Activated naive CD8-positive, alpha-beta T cell treated with anti-CD3 and anti-CD28 coated beads, Interleukin-2, amount 10 ng/mL, durations not matched to agents 7 days and 5 days (primary cell): ENCODE results near the gene PHLDB2. TPM values are rescaled to one million over a fixed set of nuclear protein-coding genes. Genes with fewer than 3 reads are reported as not detected.

Experiments used
- ATAC-seq: fragments of 150-1000 bp; cut with Tn5 transposase; one replicate; pipeline ENCODE4 v1.10.0; 2021; ENCODE audit warnings: low read depth, moderate library complexity
- POLR2A ChIA-PET: fragments of 350-600 bp; sonication (Branson Sonifier 250); formaldehyde crosslinking; loops from one replicate; lab custom pipeline; 2021; ENCODE audit warnings: antibody characterized with exemption; lab: Charles Lee
- DNase-seq: peaks from one replicate; pipeline ENCODE4 v3.0.0; 2021
- H3K27ac Mint-ChIP-seq: one replicate; pipeline ENCODE4 v1.8.0; 2022; ENCODE audit warnings: mild to moderate bottlenecking, mixed read lengths
- H3K27me3 Mint-ChIP-seq: one replicate; pipeline ENCODE4 v1.8.0; 2022; ENCODE audit warnings: mild to moderate bottlenecking, moderate library complexity, mixed read lengths
- H3K36me3 Mint-ChIP-seq: one replicate; pipeline ENCODE4 v1.8.0; 2021; ENCODE audit warnings: mild to moderate bottlenecking, mixed read lengths
- H3K4me1 Mint-ChIP-seq: one replicate; pipeline ENCODE4 v1.8.0; 2021; ENCODE audit warnings: mixed read lengths
- H3K4me3 Mint-ChIP-seq: one replicate; pipeline ENCODE4 v1.8.0; 2022; ENCODE audit warnings: mild to moderate bottlenecking, moderate library complexity, mixed read lengths
- H3K9me3 Mint-ChIP-seq: one replicate; pipeline ENCODE4 v1.8.0; 2021; ENCODE audit warnings: mixed read lengths
- total RNA-seq, 2 experiments: library from RNA; stranded (reverse); gene quantifications; one replicate each; pipeline ENCODE4 v1.2.3, GENCODE V29; 2021

PHLDB2 gene
- total RNA-seq, 2 experiments from 2014 or later: 5.1 TPM

DNA sequence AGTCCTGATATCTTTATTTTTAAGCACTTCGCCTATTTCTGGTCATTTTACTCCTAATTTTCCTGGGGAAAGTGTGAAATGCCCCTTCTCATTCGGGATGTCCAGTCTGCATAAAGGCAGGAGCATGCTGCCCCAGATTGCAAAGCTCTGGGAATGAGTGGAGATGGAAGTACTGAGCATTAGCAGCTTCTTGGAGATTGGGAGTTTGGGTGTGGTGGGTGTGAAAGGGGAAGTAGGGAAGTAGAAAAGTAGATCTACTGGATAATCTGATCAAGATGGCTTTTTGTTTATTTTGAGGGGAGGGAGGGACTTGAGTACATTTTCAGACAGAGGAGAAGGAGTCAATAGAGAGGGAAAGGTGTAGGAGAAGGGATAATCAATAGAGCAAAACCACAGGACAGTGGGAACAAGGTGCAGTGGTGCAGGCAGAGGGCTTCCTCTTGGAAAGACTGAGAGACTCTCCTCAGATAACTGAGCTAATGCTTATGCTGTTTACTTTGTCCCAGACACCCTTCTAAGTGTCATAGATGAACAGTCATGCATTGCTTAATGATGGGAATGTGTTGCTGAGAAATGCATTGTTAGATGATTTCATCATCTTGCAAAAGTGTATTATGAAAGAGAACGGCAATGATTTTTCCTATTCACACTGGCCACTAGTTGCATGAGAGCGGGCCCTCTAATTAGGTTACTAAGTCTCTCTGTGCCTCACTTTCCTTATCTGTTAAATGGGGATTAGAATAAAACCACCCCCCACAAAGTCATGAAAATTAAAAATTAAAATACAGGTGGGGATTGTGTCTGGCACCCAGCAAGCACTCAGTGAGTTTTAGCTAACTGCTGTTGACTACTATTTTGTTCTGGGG lies 45.5 kb downstream of the PHLDB2 start:
- ATAC-seq (no peak), DNase-seq (no peak)
- H3K9me3 Mint-ChIP-seq: no peaks in the 10 kb centered on the region
- peaks cover 11% of the 10 kb centered on the region for H3K4me1 Mint-ChIP-seq
- POLR2A ChIA-PET: no interaction called here
- H3K4me3 Mint-ChIP-seq: no peak overlapping the region
- peaks cover 2% of the 10 kb centered on the region for H3K36me3 Mint-ChIP-seq
- peaks cover 2% of the 10 kb centered on the region for H3K27me3 Mint-ChIP-seq
- H3K27ac Mint-ChIP-seq: no peak overlapping the region

DNA sequence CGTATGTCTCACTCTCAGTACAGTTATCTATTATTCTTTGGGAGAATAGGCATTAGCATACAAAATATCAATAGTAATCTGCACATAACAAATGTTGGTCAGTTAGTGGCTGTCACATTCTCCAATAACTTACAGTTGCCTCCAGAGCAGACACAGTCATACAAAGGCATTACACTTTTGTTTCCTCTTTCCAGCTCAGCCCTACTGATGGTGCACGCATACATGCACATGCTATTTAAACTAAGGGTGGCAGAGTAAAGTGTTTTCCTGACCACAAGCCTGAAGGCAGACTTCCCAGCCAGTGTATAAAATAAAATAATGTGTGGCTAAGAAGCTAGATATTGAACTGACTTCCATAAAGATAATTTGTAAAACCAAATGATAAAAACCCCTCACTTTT lies 47.6 kb downstream of the PHLDB2 start:
- peaks cover 6% of the 10 kb centered on the region for H3K27me3 Mint-ChIP-seq
- no peak overlapping the region for H3K27ac Mint-ChIP-seq
- H3K4me1 Mint-ChIP-seq: peaks cover 5% of the 10 kb centered on the region
- POLR2A ChIA-PET: no interaction called here
- no peak overlapping the region for H3K4me3 Mint-ChIP-seq
- no peaks in the 10 kb centered on the region for H3K36me3 Mint-ChIP-seq
- ATAC-seq (no peak), DNase-seq (no peak)
- no peaks in the 10 kb centered on the region for H3K9me3 Mint-ChIP-seq

- Mint-ChIP-seq H3K27me3 (peaks cover 7% of the 10 kb centered on the region), H3K9me3 (no peaks in the 10 kb centered on the region), H3K4me3 (no peak overlapping the region), H3K4me1 (peaks cover 5% of the 10 kb centered on the region), H3K27ac (no peak overlapping the region), H3K36me3 (no peaks in the 10 kb centered on the region)
- ATAC-seq: no peak
- POLR2A ChIA-PET: no interaction called here
- no peak for DNase-seq
Measured at GRCh38 chr3:111907151-111907550, 48.1 kb downstream of the PHLDB2 start.

GRCh38 chr3:111910806-111911205 lies 51.7 kb downstream of the PHLDB2 start:
- POLR2A ChIA-PET: no interaction called here
- no peak overlapping the region for H3K27ac Mint-ChIP-seq

DNA sequence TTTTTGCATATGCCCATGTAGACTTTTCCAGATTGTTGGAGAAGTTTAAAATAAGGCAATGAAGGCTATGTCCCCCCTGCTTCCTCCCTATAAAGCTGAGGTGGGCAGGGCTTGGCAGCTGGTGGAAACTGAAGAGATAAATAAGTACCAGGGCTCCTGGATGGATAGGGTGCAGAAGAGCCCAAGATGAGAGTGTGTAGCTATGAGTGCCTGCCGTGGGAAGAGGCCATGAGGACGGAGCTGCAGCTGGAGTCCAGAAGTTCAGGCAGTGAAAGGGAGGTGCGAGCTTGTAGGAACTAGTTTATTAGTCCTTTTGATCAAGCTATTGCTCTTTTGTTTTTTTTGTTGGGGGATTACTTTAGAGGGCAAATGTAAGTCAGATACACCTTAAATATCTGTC lies 52.4 kb downstream of the PHLDB2 start:
- no peak for ATAC-seq
- POLR2A ChIA-PET: no interaction called here
- no peak overlapping the region for H3K27ac Mint-ChIP-seq
- no peak for DNase-seq
- H3K4me3 Mint-ChIP-seq: no peak overlapping the region
- H3K9me3 Mint-ChIP-seq: no peaks in the 10 kb centered on the region
- H3K27me3 Mint-ChIP-seq: peaks cover 7% of the 10 kb centered on the region
- peaks cover 3% of the 10 kb centered on the region for H3K4me1 Mint-ChIP-seq
- no peaks in the 10 kb centered on the region for H3K36me3 Mint-ChIP-seq

More at GRCh38 chr3:111910806-111911205, 51.7 kb downstream of the PHLDB2 start:
- Mint-ChIP-seq H3K4me3 (no peak overlapping the region), H3K9me3 (no peaks in the 10 kb centered on the region), H3K4me1 (peaks cover 3% of the 10 kb centered on the region), H3K36me3 (no peaks in the 10 kb centered on the region), H3K27me3 (peaks cover 9% of the 10 kb centered on the region)
- DNase-seq: no peak
- ATAC-seq: no peak

GRCh38 chr3:111913163-111913763 lies 54.2 kb downstream of the PHLDB2 start:
- no peaks in the 10 kb centered on the region for H3K9me3 Mint-ChIP-seq
- H3K27ac Mint-ChIP-seq: no peak overlapping the region
- POLR2A ChIA-PET: no interaction called here
- peaks cover 3% of the 10 kb centered on the region for H3K4me1 Mint-ChIP-seq
- H3K36me3 Mint-ChIP-seq: no peaks in the 10 kb centered on the region
- ATAC-seq (no peak), DNase-seq (no peak)
- no peak overlapping the region for H3K4me3 Mint-ChIP-seq
- peaks cover 7% of the 10 kb centered on the region for H3K27me3 Mint-ChIP-seq

- no peak overlapping the region for H3K4me3 Mint-ChIP-seq
- DNase-seq: no peak
- peaks cover 2% of the 10 kb centered on the region for H3K36me3 Mint-ChIP-seq
- ATAC-seq: no peak
- H3K27ac Mint-ChIP-seq: no peak overlapping the region
- H3K27me3 Mint-ChIP-seq: peaks cover 7% of the 10 kb centered on the region
- POLR2A ChIA-PET: no interaction called here
- H3K4me1 Mint-ChIP-seq: no peaks in the 10 kb centered on the region
- no peaks in the 10 kb centered on the region for H3K9me3 Mint-ChIP-seq
Measured at GRCh38 chr3:111915905-111916304, 56.8 kb downstream of the PHLDB2 start.

- peaks cover 2% of the 10 kb centered on the region for H3K36me3 Mint-ChIP-seq
Measured at GRCh38 chr3:111917300-111917699, 58.2 kb downstream of the PHLDB2 start.

GRCh38 chr3:111919370-111920065 lies 60.5 kb downstream of the PHLDB2 start:
- Mint-ChIP-seq H3K4me3 (no peak overlapping the region), H3K27me3 (no peaks in the 10 kb centered on the region), H3K27ac (no peak overlapping the region), H3K36me3 (peaks cover 2% of the 10 kb centered on the region), H3K4me1 (no peaks in the 10 kb centered on the region), H3K9me3 (no peaks in the 10 kb centered on the region)
- ATAC-seq (no peak), DNase-seq (no peak)
- POLR2A ChIA-PET: no interaction called here

More at GRCh38 chr3:111917300-111917699, 58.2 kb downstream of the PHLDB2 start:
- DNase-seq: no peak
- ATAC-seq: no peak
- no peaks in the 10 kb centered on the region for H3K9me3 Mint-ChIP-seq
- no peak overlapping the region for H3K27ac Mint-ChIP-seq
- POLR2A ChIA-PET: interaction anchor here (0.6 kb wide), 1 partner anchor 156 kb away, joined by 3 read pairs; no protein-coding TSS in a partner anchor
- H3K4me1 Mint-ChIP-seq: no peaks in the 10 kb centered on the region
- H3K4me3 Mint-ChIP-seq: no peak overlapping the region
- peaks cover 2% of the 10 kb centered on the region for H3K27me3 Mint-ChIP-seq

DNA sequence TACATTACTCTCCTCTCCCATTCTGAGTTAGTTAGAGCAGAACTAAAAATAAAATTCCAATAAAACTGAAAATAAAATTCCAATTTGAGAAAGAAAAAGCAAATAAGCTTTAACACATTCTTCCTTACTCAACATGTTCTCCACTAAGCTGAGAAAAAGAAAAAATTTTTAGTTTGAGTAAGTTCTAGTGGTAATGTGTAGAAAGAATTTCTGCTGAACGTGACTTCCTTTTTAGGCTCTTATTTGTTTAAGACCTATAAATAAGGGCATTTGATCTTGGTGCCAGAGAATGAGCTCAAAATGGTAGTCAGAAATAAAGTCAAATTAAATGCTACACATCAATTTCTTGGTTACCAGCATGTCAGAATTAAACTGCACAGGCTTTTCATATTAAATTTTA lies 62.1 kb downstream of the PHLDB2 start:
- ATAC-seq (no peak), DNase-seq (no peak)
- Mint-ChIP-seq H3K4me1 (no peaks in the 10 kb centered on the region), H3K27ac (no peak overlapping the region), H3K36me3 (peaks cover 2% of the 10 kb centered on the region), H3K4me3 (no peak overlapping the region), H3K27me3 (no peaks in the 10 kb centered on the region), H3K9me3 (no peaks in the 10 kb centered on the region)
- POLR2A ChIA-PET: no interaction called here

DNA sequence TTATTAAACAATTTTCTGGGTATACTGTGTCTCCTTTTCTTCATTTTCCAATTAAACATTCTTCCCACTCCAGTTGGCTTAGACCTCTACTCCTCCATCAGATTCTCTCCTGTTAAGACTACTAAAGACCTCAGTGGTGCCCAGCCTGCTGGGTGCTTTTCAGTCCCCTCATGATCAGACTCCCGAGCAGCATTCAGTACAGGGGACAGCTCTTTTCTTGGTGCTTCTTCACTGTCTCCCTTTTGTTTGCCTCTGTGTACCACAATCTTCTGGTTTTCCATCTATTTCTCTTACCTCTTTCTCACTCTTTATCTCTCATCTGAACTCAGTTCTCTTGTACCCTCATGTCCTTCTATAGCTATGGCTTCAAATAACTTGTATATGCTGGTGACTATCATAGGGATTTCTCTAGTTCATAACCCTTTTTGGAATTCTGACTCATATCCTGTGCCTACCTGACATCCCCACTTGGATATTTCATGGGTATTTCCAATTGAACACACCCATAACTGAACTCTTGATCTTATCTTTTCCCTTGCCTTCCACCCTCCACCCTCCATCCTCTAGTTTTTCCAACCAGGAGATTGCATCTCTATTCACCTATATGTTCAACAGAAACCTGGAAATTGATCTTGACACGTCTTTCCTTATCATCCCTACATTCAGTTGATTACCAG lies 64.2 kb downstream of the PHLDB2 start:
- H3K4me1 Mint-ChIP-seq: no peaks in the 10 kb centered on the region
- H3K27ac Mint-ChIP-seq: no peak overlapping the region
- POLR2A ChIA-PET: no interaction called here

DNA sequence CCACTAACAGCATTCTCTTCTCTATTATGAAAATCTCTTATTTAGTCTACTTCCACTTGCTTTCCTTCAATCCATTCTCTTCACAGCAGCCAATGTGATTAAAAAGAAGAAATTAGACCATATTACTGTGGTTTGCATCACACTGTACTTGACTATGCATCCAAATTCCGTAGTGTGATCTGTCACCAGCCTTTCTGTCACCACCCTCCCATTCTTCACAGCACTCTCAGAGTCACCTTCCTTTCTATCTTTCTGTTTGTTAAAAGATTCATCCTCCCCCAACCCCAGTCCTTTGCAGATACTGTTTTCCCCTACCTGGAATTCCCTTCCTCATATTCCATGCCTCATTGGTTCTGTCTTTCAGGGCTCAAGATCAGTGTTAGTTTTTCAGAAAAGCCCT lies 64.7 kb downstream of the PHLDB2 start:
- Mint-ChIP-seq H3K9me3 (no peaks in the 10 kb centered on the region), H3K36me3 (peaks cover 2% of the 10 kb centered on the region), H3K4me1 (no peaks in the 10 kb centered on the region), H3K4me3 (no peak overlapping the region), H3K27me3 (no peaks in the 10 kb centered on the region), H3K27ac (no peak overlapping the region)
- POLR2A ChIA-PET: no interaction called here
- DNase-seq (no peak), ATAC-seq (no peak)

More for the DNA sequence above, 64.2 kb downstream of the PHLDB2 start:
- H3K36me3 Mint-ChIP-seq: peaks cover 2% of the 10 kb centered on the region
- no peaks in the 10 kb centered on the region for H3K9me3 Mint-ChIP-seq
- no peak for ATAC-seq
- no peak for DNase-seq
- no peaks in the 10 kb centered on the region for H3K27me3 Mint-ChIP-seq
- no peak overlapping the region for H3K4me3 Mint-ChIP-seq

GRCh38 chr3:111924283-111924682 lies 65.2 kb downstream of the PHLDB2 start:
- no peak for DNase-seq
- H3K27ac Mint-ChIP-seq: no peak overlapping the region
- H3K27me3 Mint-ChIP-seq: no peaks in the 10 kb centered on the region
- H3K36me3 Mint-ChIP-seq: peaks cover 2% of the 10 kb centered on the region
- no peak for ATAC-seq
- no peaks in the 10 kb centered on the region for H3K9me3 Mint-ChIP-seq
- no peak overlapping the region for H3K4me3 Mint-ChIP-seq
- H3K4me1 Mint-ChIP-seq: no peaks in the 10 kb centered on the region
- POLR2A ChIA-PET: no interaction called here
